ENCODE data around the gene PARP6.

Gene PARP6

DNA sequence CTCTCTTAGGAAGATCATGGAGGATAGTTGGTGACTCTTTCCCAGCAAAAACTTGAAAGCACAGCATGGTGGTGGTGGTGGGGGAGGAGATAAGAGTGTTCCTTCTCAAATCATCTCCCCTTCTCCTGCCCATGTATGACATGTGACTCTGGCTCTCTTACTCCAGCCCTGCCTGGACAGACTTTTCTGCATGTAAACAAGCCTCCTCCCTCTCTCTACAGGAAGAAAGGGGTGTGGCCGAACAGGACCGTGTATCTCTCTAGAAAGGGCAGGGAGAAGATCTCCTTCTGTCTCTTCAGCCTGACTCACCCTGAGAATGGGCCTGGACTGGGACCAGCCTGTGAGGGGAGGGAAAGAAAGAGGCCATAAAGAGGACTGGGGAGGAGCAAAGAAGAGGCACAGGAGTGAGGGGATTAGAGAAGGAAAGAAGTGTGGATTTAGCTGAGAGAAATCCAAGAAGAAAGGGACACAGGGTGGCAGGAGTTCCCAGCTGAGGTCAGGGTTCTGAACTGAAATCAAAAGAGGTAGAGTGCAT is 46.1 kb upstream of the PARP6 start:
- TF ChIP-seq EP300 (IDR thresholded peaks at IDR 0.05; ENCODE audit: borderline replicate concordance): no peak
- TF ChIP-seq CREB1 (IDR thresholded peaks at IDR 0.05; ENCODE audit: low read depth): no peak
- TF ChIP-seq RAD21 (IDR thresholded peaks at IDR 0.05; ENCODE audit: low read depth): no peak
- TF ChIP-seq FOXM1 (IDR thresholded peaks at IDR 0.05; ENCODE audit: borderline replicate concordance, low read depth): no peak
- TF ChIP-seq ZBTB7A (IDR thresholded peaks at IDR 0.05; ENCODE audit: low read depth): no peak
- TF ChIP-seq, protein P1, sequence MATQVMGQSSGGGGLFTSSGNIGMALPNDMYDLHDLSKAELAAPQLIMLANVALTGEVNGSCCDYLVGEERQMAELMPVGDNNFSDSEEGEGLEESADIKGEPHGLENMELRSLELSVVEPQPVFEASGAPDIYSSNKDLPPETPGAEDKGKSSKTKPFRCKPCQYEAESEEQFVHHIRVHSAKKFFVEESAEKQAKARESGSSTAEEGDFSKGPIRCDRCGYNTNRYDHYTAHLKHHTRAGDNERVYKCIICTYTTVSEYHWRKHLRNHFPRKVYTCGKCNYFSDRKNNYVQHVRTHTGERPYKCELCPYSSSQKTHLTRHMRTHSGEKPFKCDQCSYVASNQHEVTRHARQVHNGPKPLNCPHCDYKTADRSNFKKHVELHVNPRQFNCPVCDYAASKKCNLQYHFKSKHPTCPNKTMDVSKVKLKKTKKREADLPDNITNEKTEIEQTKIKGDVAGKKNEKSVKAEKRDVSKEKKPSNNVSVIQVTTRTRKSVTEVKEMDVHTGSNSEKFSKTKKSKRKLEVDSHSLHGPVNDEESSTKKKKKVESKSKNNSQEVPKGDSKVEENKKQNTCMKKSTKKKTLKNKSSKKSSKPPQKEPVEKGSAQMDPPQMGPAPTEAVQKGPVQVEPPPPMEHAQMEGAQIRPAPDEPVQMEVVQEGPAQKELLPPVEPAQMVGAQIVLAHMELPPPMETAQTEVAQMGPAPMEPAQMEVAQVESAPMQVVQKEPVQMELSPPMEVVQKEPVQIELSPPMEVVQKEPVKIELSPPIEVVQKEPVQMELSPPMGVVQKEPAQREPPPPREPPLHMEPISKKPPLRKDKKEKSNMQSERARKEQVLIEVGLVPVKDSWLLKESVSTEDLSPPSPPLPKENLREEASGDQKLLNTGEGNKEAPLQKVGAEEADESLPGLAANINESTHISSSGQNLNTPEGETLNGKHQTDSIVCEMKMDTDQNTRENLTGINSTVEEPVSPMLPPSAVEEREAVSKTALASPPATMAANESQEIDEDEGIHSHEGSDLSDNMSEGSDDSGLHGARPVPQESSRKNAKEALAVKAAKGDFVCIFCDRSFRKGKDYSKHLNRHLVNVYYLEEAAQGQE (IDR thresholded peaks at IDR 0.05; ENCODE audit: low read depth): no peak; the same call in 1 of the 2 replicates
- no peak for TF ChIP-seq TCF12 (IDR thresholded peaks at IDR 0.05; ENCODE audit: low read depth)
- TF ChIP-seq EGR1 (IDR thresholded peaks at IDR 0.05): no peak
- TF ChIP-seq, protein P2, sequence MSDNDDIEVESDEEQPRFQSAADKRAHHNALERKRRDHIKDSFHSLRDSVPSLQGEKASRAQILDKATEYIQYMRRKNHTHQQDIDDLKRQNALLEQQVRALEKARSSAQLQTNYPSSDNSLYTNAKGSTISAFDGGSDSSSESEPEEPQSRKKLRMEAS (IDR thresholded peaks at IDR 0.05): no peak
- TF ChIP-seq, protein P3, sequence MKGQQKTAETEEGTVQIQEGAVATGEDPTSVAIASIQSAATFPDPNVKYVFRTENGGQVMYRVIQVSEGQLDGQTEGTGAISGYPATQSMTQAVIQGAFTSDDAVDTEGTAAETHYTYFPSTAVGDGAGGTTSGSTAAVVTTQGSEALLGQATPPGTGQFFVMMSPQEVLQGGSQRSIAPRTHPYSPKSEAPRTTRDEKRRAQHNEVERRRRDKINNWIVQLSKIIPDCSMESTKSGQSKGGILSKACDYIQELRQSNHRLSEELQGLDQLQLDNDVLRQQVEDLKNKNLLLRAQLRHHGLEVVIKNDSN (IDR thresholded peaks at IDR 0.05): no peak
- TF ChIP-seq TEAD4 (IDR thresholded peaks at IDR 0.05): no peak
- TF ChIP-seq NFIC (IDR thresholded peaks at IDR 0.05): no peak
- TF ChIP-seq YY1 (IDR thresholded peaks at IDR 0.05; ENCODE audit: low read depth): no peak
- no peak for TF ChIP-seq CEBPB (IDR thresholded peaks at IDR 0.05)
- TF ChIP-seq TAF1 (IDR thresholded peaks at IDR 0.05; ENCODE audit: low read depth): no peak

DNA sequence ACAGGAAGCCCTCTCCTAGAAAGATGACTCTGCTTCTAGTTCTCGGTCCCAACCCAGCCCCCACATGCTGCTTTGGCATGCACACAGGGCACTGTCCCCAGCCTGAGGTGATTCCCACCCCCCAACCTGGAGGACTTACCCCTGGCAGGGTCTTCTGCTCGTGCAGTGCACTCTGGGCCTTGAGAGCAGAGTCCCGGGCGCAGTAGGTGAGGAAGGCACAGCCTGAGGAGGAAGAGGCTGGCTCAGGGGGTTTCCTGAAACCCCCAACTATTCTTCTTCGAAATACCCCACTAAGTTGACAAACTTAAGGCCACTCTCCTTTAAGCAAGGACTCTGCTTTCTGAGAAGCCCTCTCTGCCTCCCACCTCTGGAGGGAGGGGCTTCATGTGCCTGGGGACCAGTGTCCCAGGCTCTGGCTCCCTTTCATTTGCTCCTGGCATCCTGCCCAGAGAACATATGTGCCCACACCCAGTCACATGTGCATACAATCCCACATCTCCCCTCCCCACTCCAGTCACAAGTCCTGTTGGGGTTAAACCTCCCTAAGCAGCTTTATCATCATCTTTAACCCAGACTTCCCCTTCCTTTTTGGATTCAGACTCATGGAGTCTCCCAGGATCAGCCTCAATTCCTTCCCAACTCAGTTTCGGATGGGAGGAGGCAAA is 43.5 kb upstream of the PARP6 start:
- TF ChIP-seq RAD21 (IDR thresholded peaks at IDR 0.05; ENCODE audit: low read depth): no peak
- no peak for TF ChIP-seq EP300 (IDR thresholded peaks at IDR 0.05; ENCODE audit: borderline replicate concordance)
- no peak for TF ChIP-seq YY1 (IDR thresholded peaks at IDR 0.05; ENCODE audit: low read depth)
- TF ChIP-seq, protein P2 (IDR thresholded peaks at IDR 0.05): no peak

DNA sequence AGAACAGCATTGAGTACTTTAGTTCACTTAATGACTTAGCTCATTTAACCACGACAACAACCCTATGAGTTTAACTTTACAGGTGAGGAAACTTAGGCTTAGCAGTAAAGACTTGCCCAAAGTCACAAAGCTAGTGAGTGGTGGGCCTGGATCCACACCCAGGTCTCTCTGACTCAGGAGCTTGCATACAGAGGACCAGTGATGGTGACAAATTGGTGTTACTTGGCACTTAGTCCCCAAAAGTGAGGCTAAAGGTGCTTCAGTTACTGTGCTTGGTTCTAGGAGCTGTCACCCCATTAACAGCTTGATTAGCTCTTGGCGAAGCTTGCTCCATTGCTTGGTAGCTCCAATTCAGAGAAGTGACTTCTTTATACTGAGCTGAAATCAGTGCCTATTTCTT is 41.5 kb upstream of the PARP6 start:
- no peak for TF ChIP-seq EGR1 (IDR thresholded peaks at IDR 0.05)
- TF ChIP-seq, protein P1 (IDR thresholded peaks at IDR 0.05; ENCODE audit: low read depth): no peak
- no peak for TF ChIP-seq TAF1 (IDR thresholded peaks at IDR 0.05; ENCODE audit: low read depth)
- no peak for TF ChIP-seq NFIC (IDR thresholded peaks at IDR 0.05)
- no peak for TF ChIP-seq YY1 (IDR thresholded peaks at IDR 0.05; ENCODE audit: low read depth)
- TF ChIP-seq RAD21 (IDR thresholded peaks at IDR 0.05; ENCODE audit: low read depth): no peak
- no peak for TF ChIP-seq TCF12 (IDR thresholded peaks at IDR 0.05; ENCODE audit: low read depth)
- TF ChIP-seq FOXM1 (IDR thresholded peaks at IDR 0.05; ENCODE audit: borderline replicate concordance, low read depth): no peak
- no peak for TF ChIP-seq EP300 (IDR thresholded peaks at IDR 0.05; ENCODE audit: borderline replicate concordance)
- no peak for TF ChIP-seq ZBTB7A (IDR thresholded peaks at IDR 0.05; ENCODE audit: low read depth)
- TF ChIP-seq CREB1 (IDR thresholded peaks at IDR 0.05; ENCODE audit: low read depth): no peak

DNA sequence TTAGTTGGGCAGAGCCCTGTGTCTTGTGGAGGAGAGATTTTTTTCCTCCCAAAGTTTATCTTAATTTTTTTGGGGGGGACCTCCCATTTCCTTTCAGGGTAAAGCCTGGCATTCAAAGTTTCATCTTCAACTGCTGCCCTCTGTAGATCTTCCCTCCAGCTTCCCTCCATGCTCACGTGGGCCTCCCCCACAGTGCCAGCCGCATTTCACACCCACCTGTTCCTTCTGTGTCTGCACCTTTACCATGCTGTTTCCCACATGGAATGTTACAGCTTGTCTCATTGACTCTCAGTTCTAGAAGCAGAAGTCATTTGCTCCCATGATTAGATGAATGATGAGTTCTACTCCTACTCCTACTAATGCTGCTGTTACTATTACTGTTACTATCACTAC is 41.1 kb upstream of the PARP6 start:
- TF ChIP-seq, protein P1 (IDR thresholded peaks at IDR 0.05; ENCODE audit: low read depth): no peak
- TF ChIP-seq EGR1 (IDR thresholded peaks at IDR 0.05) (no peak), FOXM1 (IDR thresholded peaks at IDR 0.05; ENCODE audit: borderline replicate concordance, low read depth) (no peak), YY1 (IDR thresholded peaks at IDR 0.05; ENCODE audit: low read depth) (no peak), ZBTB7A (IDR thresholded peaks at IDR 0.05; ENCODE audit: low read depth) (no peak), TCF12 (IDR thresholded peaks at IDR 0.05; ENCODE audit: low read depth) (no peak), TEAD4 (IDR thresholded peaks at IDR 0.05) (no peak), CEBPB (IDR thresholded peaks at IDR 0.05) (no peak)

Data from Ishikawa (cell line).